ENCODE measurements around the gene KRTAP9-6. TPM values are rescaled to one million over a fixed set of nuclear protein-coding genes. Genes with fewer than 3 reads are reported as not detected.
"Not testable (repeated sequence)": the region's sequence is repeated elsewhere in the genome, so short reads cannot be mapped to it uniquely, and the experiment has no call there.

KRTAP9-6 gene
- total RNA-seq, 4 donors from 2014 or later, result 0.52 to 7.1 TPM; not detected in 2

- DNase-seq (ENCODE audit: low spot score in 2 of 2), result no peak
- no peaks in the 10 kb centered on the region for H3K4me1 ChIP-seq
- H3K36me3 ChIP-seq, result no peaks in the 10 kb centered on the region
- WGBS, result 89% methylated on average over 6 of the region's 6 CpGs
- TF ChIP-seq POLR2AphosphoS5 (IDR thresholded peaks at IDR 0.05), result no peak
- no peak for TF ChIP-seq CTCF (IDR thresholded peaks at IDR 0.05)
- no peak for TF ChIP-seq EP300 (IDR thresholded peaks at IDR 0.05)
- TF ChIP-seq POLR2A (IDR thresholded peaks at IDR 0.05), result no peak
- no peaks in the 10 kb centered on the region for H3K9me3 ChIP-seq
- no peak overlapping the region for H3K27ac ChIP-seq
- no peak overlapping the region for H3K4me3 ChIP-seq
- H3K27me3 ChIP-seq, result peaks cover 11% of the 10 kb centered on the region
These were observed 33.4 kb upstream of the KRTAP9-6 start for GRCh38 chr17:41231731-41232130.

- not testable (repeated sequence) for DNase-seq (ENCODE audit: low spot score in 2 of 2); H3K9me3 ChIP-seq; H3K4me3 ChIP-seq; H3K4me1 ChIP-seq; H3K27ac ChIP-seq; H3K36me3 ChIP-seq
- peaks cover 11% of the 10 kb centered on the region for H3K27me3 ChIP-seq
- WGBS, result 100% methylated on average over 1 of the region's 1 CpG
These were observed 32.6 kb upstream of the KRTAP9-6 start, which contains the start of gene KRTAP9-3 for GRCh38 chr17:41232399-41233105. TSS of gene KRTAP9-3 (plus strand) at chr17:41232449. CDS start at chr17:41232502, 53 bp downstream.

GRCh38 chr17:41237116-41237515 is 28.1 kb upstream of the KRTAP9-6 start:
- 66% methylated on average over 4 of the region's 4 CpGs for WGBS
- not testable (repeated sequence) for H3K4me1 ChIP-seq; H3K4me3 ChIP-seq; H3K27ac ChIP-seq; DNase-seq (ENCODE audit: low spot score in 2 of 2); H3K36me3 ChIP-seq; H3K9me3 ChIP-seq
- peaks cover 11% of the 10 kb centered on the region for H3K27me3 ChIP-seq

- not testable (repeated sequence) for H3K27ac ChIP-seq; DNase-seq (ENCODE audit: low spot score in 2 of 2); H3K9me3 ChIP-seq; H3K4me3 ChIP-seq; H3K36me3 ChIP-seq; H3K4me1 ChIP-seq; H3K27me3 ChIP-seq
- WGBS, result 44% methylated on average over 1 of the region's 3 CpGs
These were observed 27.2 kb upstream of the KRTAP9-6 start, which contains the start of gene KRTAP9-8 for GRCh38 chr17:41237949-41238437. TSS of gene KRTAP9-8 (plus strand) at chr17:41237999. CDS start at chr17:41238052, 53 bp downstream.

- DNase-seq (ENCODE audit: low spot score in 2 of 2); H3K36me3 ChIP-seq; H3K4me1 ChIP-seq; H3K27me3 ChIP-seq; H3K4me3 ChIP-seq; H3K9me3 ChIP-seq; H3K27ac ChIP-seq: not testable (repeated sequence)
- 57% methylated on average over 2 of the region's 2 CpGs for WGBS
These were observed 18.0 kb upstream of the KRTAP9-6 start for GRCh38 chr17:41246995-41247787.

- not testable (repeated sequence) for H3K27me3 ChIP-seq; H3K4me3 ChIP-seq; H3K27ac ChIP-seq; H3K4me1 ChIP-seq; H3K9me3 ChIP-seq; H3K36me3 ChIP-seq; DNase-seq (ENCODE audit: low spot score in 2 of 2)
- 73% methylated on average over 1 of the region's 2 CpGs for WGBS
These were observed 15.4 kb upstream of the KRTAP9-6 start, which contains the start of gene KRTAP9-4 for GRCh38 chr17:41249637-41250240. TSS of gene KRTAP9-4 (plus strand) at chr17:41249687. CDS start at chr17:41249721, 34 bp downstream.

GRCh38 chr17:41251261-41251660 is 13.9 kb upstream of the KRTAP9-6 start:
- 93% methylated on average over 1 of the region's 1 CpG for WGBS
- no peak for DNase-seq (ENCODE audit: low spot score in 2 of 2)
- Histone ChIP-seq H3K27ac (no peak overlapping the region), H3K27me3 (peaks cover 11% of the 10 kb centered on the region), H3K4me1 (no peaks in the 10 kb centered on the region), H3K9me3 (no peaks in the 10 kb centered on the region), H3K36me3 (no peaks in the 10 kb centered on the region), H3K4me3 (no peak overlapping the region)
- TF ChIP-seq POLR2AphosphoS5 (IDR thresholded peaks at IDR 0.05) (no peak), CTCF (IDR thresholded peaks at IDR 0.05) (no peak), POLR2A (IDR thresholded peaks at IDR 0.05) (no peak), EP300 (IDR thresholded peaks at IDR 0.05) (no peak)

All from suprapubic skin (tissue), 4 donors.